BJ (cell line): ENCODE data around the gene BBC3. TPM values are rescaled to one million over a fixed set of nuclear protein-coding genes. Genes with fewer than 3 reads are reported as not detected.

ENCODE experiments used
- CTCF ChIA-PET: fragments of 350-600 bp; formaldehyde crosslinking; extraction: SDS; loops from one replicate; lab custom pipeline; 2021; ENCODE audit warnings: antibody characterized with exemption, inconsistent platforms; lab: Yijun Ruan, JAX
- POLR2A ChIA-PET: fragments of 300-600 bp; sonication (Branson Sonifier 250); formaldehyde crosslinking; extraction: SDS; loops from one replicate; lab custom pipeline; 2021; ENCODE audit warnings: antibody characterized with exemption; lab: Charles Lee
- DNase-seq: peaks from one replicate; pipeline ENCODE4 v3.0.0-alpha.2; 2011; ENCODE audit warnings: low read depth
- H3K27me3 ChIP-seq: 2 replicates; pipeline ENCODE4 v1.6.0; 2011; ENCODE audit warnings: low read length; ENCODE audit not compliant: control insufficient read depth, insufficient read depth
- H3K36me3 ChIP-seq: 2 replicates; pipeline ENCODE4 v1.5.1; 2011; ENCODE audit warnings: low read length; ENCODE audit not compliant: control insufficient read depth, insufficient read depth
- H3K4me3 ChIP-seq: 2 replicates; pipeline ENCODE4 v1.5.1; 2011; ENCODE audit warnings: low read depth, mild to moderate bottlenecking, control low read depth, low read length
- CTCF ChIP-seq: IDR thresholded peaks from 2 replicates; pipeline ENCODE4 v1.5.1; 2011; ENCODE audit warnings: low read depth, mild to moderate bottlenecking, control low read depth, inconsistent platforms, low read length, moderate library complexity; ENCODE audit not compliant: insufficient read depth
- polyA plus RNA-seq: library from polyadenylated mRNA; depleted of rRNA; stranded (reverse); fragments of >200 nt; gene quantifications from 2 replicates; pipeline ENCODE4 v1.2.3, GENCODE V29; 2011

The BBC3 gene
- polyA plus RNA-seq, 1 experiment, result 5.2 TPM

GRCh38 chr19:47241919-47242577 is 11.0 kb upstream of the BBC3 start:
- no peak for TF ChIP-seq CTCF
- no peak overlapping the region for H3K4me3 ChIP-seq
- no peaks in the 10 kb centered on the region for H3K36me3 ChIP-seq
- ChIA-PET POLR2A (no interaction called here), CTCF (interaction anchor here (1.1 to 7.1 kb wide), 2 partner anchors 17 to 90 kb away, joined by 4 to 339 read pairs; no protein-coding TSS in a partner anchor)
- H3K27me3 ChIP-seq, result no peaks in the 10 kb centered on the region
- no peak for DNase-seq

GRCh38 chr19:47240996-47241918 is 10.3 kb upstream of the BBC3 start:
- POLR2A ChIA-PET, result no interaction called here

GRCh38 chr19:47240556-47240955 is 9.6 kb upstream of the BBC3 start:
- ChIA-PET POLR2A (no interaction called here), CTCF (no interaction called here)
- Histone ChIP-seq H3K36me3 (no peaks in the 10 kb centered on the region), H3K4me3 (no peak overlapping the region), H3K27me3 (no peaks in the 10 kb centered on the region)
- DNase-seq, result no peak
- no peak for TF ChIP-seq CTCF

More at GRCh38 chr19:47240996-47241918, 10.3 kb upstream of the BBC3 start:
- H3K4me3 ChIP-seq, result no peak overlapping the region
- no peak for DNase-seq
- no peak for TF ChIP-seq CTCF
- CTCF ChIA-PET, result no interaction called here
- no peaks in the 10 kb centered on the region for H3K27me3 ChIP-seq
- no peaks in the 10 kb centered on the region for H3K36me3 ChIP-seq

- TF ChIP-seq CTCF, result no peak
- Histone ChIP-seq H3K36me3 (no peaks in the 10 kb centered on the region), H3K4me3 (peak overlapping the region; percentile 29), H3K27me3 (no peaks in the 10 kb centered on the region)
- ChIA-PET POLR2A (interaction anchor here (0.6 to 1.6 kb wide), 2 partner anchors 14 to 34 kb away, joined by 6 to 7 read pairs; no protein-coding TSS in a partner anchor), CTCF (interaction anchor here (1.0 kb wide), 1 partner anchor 91 kb away, joined by 3 read pairs; no protein-coding TSS in a partner anchor)
- no peak for DNase-seq
These were observed 8.8 kb upstream of the BBC3 start for GRCh38 chr19:47239610-47240296.

GRCh38 chr19:47239152-47239551 is 8.2 kb upstream of the BBC3 start:
- no peak for DNase-seq
- no peak for TF ChIP-seq CTCF
- Histone ChIP-seq H3K4me3 (peak overlapping the region; percentile 29), H3K36me3 (no peaks in the 10 kb centered on the region), H3K27me3 (no peaks in the 10 kb centered on the region)
- ChIA-PET POLR2A (interaction anchor here (0.6 to 1.6 kb wide), 2 partner anchors 13 to 35 kb away, joined by 6 to 7 read pairs; no protein-coding TSS in a partner anchor), CTCF (interaction anchor here (1.0 kb wide), 1 partner anchor 90 kb away, joined by 3 read pairs; no protein-coding TSS in a partner anchor)
